ENCODE measurements around the gene B3GNT3. TPM values are rescaled to one million over a fixed set of nuclear protein-coding genes. Genes with fewer than 3 reads are reported as not detected.

Gene B3GNT3
- total and polyA plus RNA-seq, 2 of the 13 experiments (the other 11 are each of a cell fraction or from before 2014, with no cell fraction given), result 0.86 to 4.0 TPM

- in situ Hi-C loops (cut with HindIII; ENCODE audit: extremely low pct_ligation_motif_present, low pct_unique_long_range_greater_than_20kb), result no loop called here
- Histone ChIP-seq H3K9me3 (ENCODE audit: low read length) (no peaks in the 10 kb centered on the region), H3K4me2 (ENCODE audit: low read depth, low read length) (no peak overlapping the region), H3K36me3 (replicated peaks in 1 of 2; ENCODE audit: control insufficient read depth in 1 of 2, insufficient read depth in 2 of 2, low read length in 2 of 2) (peaks cover 4 to 5% of the 10 kb centered on the region in 2 experiments; a peak in 3 of 5 replicates), H3K27me3 (ENCODE audit: control insufficient read depth in 1 of 2, insufficient read depth in 2 of 2, low read length in 2 of 2) (no peaks in the 10 kb centered on the region), H3K79me2 (ENCODE audit: insufficient read depth, low read length) (no peaks in the 10 kb centered on the region), H3K4me1 (ENCODE audit: insufficient read depth, low read length) (no peaks in the 10 kb centered on the region), H3K4me3 (replicated peaks in 1 of 3; ENCODE audit: insufficient read depth in 1 of 3, low read depth in 2 of 3, low read length in 3 of 3) (no peak overlapping the region), H3K27ac (ENCODE audit: extremely low read length, insufficient read depth, low read length) (no peak overlapping the region), H2AFZ (ENCODE audit: low read length) (no peak overlapping the region), H3K9ac (ENCODE audit: insufficient read depth, low read depth, low read length) (no peak overlapping the region), H4K20me1 (ENCODE audit: insufficient read depth, low read length) (no peaks in the 10 kb centered on the region)
- TF ChIP-seq RCOR2 (CRISPR knock-in tag; IDR thresholded peaks at IDR 0.05), result no peak
- no peak for TF ChIP-seq U2AF2 (IDR thresholded peaks at IDR 0.05; ENCODE audit: low read depth, low read length)
- no peak for TF ChIP-seq ZNF513 (CRISPR knock-in tag; conservative IDR thresholded peaks at IDR 0.05)
- TF ChIP-seq KMT2A (CRISPR knock-in tag; IDR thresholded peaks at IDR 0.05), result no peak
- TF ChIP-seq ZBTB25 (CRISPR knock-in tag; IDR thresholded peaks at IDR 0.05), result no peak
- no peak for TF ChIP-seq CENPX (CRISPR knock-in tag; IDR thresholded peaks at IDR 0.05)
- no peak for TF ChIP-seq ZNF142 (CRISPR knock-in tag; IDR thresholded peaks at IDR 0.05)
- TF ChIP-seq NR0B2 (CRISPR knock-in tag; IDR thresholded peaks at IDR 0.05), result no peak
- TF ChIP-seq CBX2 (IDR thresholded peaks at IDR 0.05; ENCODE audit: low read depth, low read length), result no peak
- no peak for TF ChIP-seq CBX2 (CRISPR knock-in tag; IDR thresholded peaks at IDR 0.05; ENCODE audit: low read depth)
- TF ChIP-seq RFX3 (CRISPR knock-in tag; IDR thresholded peaks at IDR 0.05), result no peak
- CTCF ChIA-PET (ENCODE audit: low intra/inter-chr PET ratio, low total read pairs), result no interaction called here
- TSS peak; percentile 48 for BruUV-seq (replicated peaks)
- no peak for DNase-seq (ENCODE audit: low spot score)
- no peak for FAIRE-seq
- intact Hi-C loops (cut with micrococcal nuclease; ENCODE audit: unreplicated experiment), result no loop called here
- POLR2A ChIA-PET, result no interaction called here
- no peak for ATAC-seq
- WGBS (ENCODE audit: low lambda C conversion rate), result 87% methylated on average over 4 of the region's 4 CpGs
Measured at GRCh38 chr19:17836530-17836929, 41.6 kb downstream of the B3GNT3 start.

All from HepG2 (cell line).